GM19438 (cell line): ENCODE results near the gene TESMIN.

Experiments
- ATAC-seq: cut with Tn5 transposase; IDR thresholded peaks from one replicate; pipeline ENCODE4 v1.9.1; 2021; ENCODE audit warnings: low read depth; ENCODE audit not compliant: unreplicated experiment

The TESMIN gene

DNA sequence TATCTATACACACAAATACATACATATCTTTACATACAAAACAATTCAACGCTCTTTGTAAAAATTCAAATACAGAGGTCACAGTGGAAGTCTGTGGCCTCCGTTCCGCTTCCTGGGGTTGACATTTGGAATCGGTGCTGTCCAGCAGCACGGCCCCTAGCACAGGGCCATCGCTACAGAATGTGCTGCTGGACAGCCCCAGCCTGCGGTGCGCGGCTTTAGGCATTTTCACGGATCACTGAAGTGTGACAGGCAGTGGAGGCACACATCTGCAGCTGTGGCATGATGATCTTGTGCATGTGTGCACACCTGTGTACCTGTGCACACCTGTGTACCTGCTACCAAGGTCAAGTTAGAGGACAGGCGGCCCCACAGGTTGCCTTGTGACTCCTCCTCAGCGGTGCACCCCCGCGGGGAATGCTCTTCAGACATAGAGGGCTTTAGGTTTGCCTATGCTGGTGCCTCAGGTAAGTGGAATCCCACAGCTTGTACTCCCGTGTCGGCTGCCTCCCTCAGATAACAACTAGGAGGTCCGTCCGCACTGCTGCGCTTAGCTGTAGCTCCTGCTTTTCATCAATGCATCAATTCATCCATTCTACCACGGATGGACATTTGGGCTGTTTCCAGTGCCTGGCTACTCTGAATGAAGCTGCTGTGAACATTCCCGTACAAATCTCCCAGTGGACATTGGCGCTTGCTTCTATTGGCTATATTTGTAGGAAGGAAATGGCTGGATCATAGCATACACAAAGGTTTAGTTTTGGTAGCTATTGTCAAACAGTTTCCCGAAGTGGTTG lies 37.1 kb downstream of the TESMIN start:
- no peak for ATAC-seq

DNA sequence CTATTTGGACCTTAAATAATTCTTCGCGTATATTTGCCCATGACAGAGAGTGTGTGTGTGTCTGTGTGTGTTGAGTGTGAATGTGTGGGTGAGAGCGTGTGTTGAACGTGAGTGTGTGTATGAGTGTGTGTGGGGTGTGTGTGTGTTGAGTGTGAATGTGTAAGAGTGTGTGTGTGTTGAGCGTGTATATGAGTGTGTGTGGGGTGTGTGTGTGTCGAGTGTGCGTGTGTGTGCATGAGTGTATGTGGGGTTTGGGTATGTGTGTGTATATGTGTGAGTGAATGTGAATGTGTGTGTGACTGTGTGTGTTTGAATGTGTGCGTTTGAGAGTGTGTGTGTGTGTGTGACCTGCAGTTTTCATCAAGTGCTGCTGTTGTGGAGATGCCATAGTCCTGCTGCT lies 40.2 kb downstream of the TESMIN start:
- no peak for ATAC-seq

DNA sequence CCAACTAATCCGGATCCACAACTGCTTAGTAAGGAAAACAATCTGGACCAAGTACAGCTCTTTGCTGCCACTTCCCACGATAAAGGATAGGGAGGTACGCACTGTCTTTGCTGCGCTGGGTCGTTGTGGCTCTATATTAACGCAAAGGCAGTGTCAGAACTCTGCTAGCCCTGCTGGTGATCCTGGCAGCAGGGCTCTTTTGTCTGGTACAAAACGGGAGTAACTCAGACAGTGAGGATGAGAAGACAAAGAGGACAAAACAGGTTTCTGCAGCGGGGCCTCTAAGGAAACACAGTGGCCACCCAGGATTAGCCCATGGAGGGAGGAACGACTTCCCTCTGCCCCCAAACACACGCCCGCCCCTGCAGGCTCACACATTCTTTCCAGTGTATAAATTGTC lies 40.9 kb downstream of the TESMIN start:
- no peak for ATAC-seq

DNA sequence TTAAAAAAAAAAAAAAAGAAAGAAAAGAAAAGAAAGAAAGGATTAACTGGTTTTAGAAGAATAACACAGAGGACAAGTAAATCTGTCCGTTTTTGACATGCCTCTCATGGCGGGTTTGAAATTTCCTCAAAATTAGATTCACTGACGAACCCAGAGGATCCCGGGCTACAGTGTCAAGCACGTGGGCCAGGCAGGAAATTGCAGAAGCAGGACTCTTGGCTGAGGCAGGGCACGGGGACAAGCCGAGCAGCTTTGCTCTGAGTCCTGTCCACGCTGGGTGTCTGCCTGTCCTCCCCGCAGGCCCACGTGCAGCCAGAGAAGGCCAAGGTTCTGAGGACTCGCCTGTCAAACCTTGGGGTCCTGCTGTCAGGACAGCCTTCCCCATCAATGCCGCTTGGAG lies 42.3 kb downstream of the TESMIN start:
- ATAC-seq, result no peak

DNA sequence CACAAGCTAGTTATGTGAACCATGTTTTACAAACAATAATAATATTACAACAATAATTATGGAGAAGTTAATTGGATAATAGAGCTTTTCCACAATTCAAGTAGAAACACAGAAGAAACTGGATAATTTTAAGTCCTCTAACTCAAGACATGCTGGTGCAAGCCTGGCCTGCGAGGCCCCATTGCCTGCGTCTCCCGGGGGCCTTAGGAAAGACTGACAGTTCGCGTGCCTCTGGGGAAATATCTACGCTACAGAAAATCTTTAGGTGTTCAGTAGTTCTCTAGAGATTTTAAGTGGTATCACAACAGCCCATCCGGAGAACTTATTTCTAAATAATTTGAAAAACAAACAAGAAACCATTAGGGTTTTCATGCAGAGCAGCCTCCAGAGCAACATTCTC lies 43.8 kb downstream of the TESMIN start:
- no peak for ATAC-seq

GRCh38 chr11:68704887-68705286 lies 46.4 kb downstream of the TESMIN start:
- ATAC-seq, result no peak

DNA sequence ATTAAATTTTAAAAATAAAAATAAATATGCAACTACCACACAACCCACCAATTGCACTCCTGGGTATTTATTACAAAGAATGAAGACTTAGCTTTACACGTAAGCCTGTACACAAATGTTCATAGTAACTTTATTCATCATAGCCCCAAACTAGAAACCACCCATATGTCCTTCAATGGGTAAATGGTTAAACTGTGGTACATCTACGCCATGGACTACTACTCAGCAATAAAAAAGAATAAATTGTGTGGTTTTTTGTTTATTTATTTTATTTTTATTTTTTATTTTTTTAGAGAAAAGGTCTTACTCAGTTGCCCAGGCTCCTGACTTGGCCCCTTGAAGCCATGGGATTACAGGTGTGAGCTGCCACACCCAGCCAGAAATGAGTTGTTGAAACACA lies 52.3 kb downstream of the TESMIN start:
- no peak for ATAC-seq

DNA sequence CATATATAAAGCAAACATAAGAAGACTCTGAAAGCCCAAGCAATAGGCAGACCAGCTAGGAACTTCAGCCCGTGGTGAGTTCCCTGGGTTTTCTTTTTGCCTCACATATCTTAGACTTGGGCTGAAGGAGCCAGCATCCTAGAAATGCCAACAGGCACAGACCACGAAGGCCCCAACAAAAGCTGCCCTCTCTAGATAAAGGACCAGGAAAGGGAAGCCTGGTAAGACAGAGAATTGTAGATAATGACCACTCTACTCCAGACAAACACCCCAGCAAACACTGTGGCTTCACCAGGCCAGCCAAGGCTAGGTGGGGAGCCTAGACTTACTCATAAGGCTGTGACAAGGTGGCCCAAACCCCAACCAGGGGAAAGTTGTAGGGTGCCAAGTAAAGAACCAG lies 55.8 kb downstream of the TESMIN start:
- no peak for ATAC-seq

DNA sequence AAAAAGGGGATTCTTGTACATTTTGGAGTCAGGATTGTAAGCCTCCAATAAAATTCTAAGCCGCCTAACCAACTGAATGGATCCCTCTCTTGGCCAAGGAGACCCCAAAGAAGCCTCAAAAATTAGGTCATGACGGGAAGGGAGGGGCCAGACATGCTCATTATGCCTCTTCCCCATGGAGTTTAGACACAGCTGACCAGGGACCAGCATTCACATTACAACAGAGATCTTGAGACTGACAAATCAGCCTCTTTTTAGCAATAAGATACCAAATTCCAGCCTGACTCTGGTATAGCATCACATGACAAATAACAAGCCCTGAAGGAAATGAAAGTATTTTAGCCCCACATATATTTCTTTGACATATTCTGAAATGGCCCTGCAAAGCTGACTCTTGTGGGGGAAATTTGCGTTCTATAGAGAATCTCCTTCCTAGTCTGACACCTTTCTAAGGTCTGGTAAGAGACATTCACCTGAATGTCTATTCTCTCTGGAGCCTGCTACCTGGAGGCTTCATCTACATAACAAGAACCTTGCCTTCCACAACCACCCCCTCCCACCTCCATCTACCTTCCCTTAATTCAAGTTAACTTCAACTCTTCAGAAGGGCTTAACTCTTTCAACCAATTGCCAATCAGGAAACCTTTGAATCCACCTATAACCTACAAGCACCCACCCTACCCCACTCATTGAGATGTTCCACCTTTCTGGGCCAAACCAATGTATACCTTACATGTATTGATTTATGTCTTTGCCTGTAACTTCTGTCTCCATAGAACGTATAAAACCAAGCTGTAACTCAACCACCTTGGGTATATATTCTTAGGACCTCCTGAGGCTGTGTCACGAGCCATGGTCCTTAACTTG lies 56.7 kb downstream of the TESMIN start:
- no peak for ATAC-seq

DNA sequence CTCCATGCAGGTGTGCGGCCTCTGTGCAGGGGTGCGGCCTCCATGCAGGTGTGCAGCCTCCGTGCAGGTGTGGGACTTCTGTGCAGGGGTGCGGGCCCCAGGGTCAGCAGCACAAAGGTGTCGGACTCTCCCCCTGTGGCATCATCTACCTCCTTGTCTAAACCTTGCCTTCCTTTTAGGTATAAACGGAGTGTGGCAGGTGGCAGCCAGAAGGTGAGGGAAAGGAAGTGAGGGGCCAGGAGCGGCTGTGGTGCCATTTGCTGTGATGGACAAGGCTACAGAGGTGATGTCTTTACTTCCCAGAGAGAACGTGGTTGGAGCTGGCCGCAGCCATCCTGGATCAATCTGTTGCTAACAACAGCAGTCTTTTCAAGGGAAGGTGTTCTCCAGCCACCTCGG lies 57.8 kb downstream of the TESMIN start:
- ATAC-seq, result no peak

- no peak for ATAC-seq
Measured at GRCh38 chr11:68692871-68693483, 58.3 kb downstream of the TESMIN start.

- no peak for ATAC-seq
Measured at GRCh38 chr11:68692115-68692514, 59.2 kb downstream of the TESMIN start.

DNA sequence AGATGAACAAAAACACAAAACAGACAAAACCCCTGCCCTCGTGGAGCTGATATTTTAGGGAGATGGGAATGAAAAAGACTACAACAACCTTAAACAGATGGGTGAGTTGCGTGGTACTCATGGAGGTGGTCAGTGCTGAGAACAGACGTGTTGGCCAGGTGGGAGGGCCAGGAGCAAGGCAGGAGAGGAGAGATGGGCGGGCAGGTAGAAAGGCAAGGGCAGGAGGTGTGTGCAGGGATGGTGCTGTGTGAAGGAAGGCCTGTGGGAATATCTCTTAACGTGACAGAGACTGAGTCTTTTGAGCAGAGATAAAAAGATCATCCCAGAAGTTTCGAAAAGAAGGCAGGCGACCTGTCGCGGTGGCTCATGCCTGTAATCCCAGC lies 59.9 kb downstream of the TESMIN start:
- no peak for ATAC-seq

DNA sequence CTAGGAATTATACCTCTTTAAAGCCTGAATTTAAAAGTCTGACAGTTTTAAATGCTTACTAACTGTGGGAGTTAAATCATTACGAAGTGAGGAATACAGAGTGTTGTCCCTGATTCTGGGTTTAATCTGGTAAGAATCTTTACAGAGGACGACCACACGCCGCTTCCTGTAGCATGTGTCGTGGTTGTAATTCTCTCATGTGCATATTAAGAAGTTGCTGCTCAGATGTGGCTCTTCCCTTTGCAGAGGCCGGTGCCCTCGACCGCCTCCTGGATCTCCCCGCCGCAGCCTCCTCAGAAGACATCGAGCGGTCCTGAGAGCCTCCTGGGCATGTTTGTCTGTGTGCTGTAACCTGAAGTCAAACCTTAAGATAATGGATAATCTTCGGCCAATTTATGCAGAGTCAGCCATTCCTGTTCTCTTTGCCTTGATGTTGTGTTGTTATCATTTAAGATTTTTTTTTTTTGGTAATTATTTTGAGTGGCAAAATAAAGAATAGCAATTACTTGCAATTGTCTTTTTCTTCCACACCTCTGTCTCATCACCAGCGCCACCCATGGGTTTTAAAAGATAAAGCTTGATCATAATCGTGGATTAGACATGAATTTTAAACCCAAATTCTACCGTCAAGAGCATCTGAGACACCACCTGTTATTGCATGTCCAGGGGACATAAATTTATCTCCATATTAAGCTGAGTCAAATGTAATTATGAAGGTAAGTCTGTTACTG lies 60.5 kb downstream of the TESMIN start:
- ATAC-seq, result no peak

DNA sequence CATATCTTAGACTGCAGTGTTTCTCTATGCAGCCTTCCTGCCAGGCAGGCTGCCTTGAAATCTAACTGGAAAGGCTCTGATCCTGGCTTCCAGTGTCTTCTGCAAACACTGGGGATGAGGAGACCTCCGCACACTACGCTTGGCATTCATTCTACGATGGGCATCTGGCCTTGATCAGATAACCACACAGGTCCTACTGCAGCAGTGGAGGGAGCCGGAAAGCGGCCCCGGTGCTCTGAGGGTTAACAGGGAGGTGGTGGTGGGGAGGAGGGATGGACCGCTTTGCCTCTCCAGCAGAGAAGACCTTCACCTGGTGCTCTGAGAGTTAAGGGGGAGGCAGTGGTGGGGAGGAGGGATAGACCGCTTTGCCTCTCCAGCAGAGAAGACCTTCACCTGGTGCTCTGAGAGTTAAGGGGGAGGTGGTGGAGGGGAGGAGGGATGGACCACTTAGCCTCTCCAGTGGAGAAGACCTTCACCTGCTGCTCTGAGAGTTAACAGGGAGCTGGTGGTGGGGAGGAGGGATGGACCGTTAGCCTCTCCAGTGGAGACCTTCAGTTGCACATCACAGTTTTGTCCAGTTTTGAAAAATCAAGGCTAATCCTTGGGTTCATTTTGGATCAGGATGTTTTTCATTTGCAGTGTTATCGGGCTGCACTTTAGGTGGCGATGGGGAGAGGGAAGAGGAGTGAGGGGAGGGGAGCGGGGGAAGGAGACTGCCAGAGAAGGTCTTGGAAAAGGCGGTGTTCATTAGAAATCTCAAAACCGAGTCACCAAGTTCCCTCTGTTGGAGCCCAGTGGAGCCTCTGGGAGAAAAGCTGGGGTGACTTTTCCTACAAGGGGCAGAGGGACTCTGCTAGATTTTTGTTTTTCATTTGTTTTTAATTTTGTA lies 61.3 kb downstream of the TESMIN start:
- ATAC-seq, result no peak

DNA sequence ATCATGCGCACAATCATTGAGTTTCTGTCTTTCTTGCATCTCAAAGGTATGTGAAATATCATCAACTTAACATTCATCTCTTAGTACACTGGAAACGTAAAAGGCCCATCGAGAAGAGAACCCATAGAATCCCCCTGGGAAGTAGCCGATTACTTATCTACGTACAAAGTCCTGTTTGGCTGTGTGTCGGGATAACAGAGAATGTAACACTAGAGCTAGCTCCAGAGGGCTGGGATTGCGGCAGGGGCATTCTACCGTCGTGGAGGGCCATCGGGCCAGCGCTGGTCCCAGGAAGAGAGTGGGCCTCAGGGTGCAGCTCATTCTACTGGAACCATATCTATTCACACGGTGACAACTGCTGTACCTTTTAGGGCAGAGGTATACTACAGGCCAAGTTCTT lies 62.4 kb downstream of the TESMIN start:
- no peak for ATAC-seq

- ATAC-seq, result no peak
Measured at GRCh38 chr11:68687986-68688385, 63.3 kb downstream of the TESMIN start.

- no peak for ATAC-seq
Measured at GRCh38 chr11:68687311-68687710, 64.0 kb downstream of the TESMIN start.

DNA sequence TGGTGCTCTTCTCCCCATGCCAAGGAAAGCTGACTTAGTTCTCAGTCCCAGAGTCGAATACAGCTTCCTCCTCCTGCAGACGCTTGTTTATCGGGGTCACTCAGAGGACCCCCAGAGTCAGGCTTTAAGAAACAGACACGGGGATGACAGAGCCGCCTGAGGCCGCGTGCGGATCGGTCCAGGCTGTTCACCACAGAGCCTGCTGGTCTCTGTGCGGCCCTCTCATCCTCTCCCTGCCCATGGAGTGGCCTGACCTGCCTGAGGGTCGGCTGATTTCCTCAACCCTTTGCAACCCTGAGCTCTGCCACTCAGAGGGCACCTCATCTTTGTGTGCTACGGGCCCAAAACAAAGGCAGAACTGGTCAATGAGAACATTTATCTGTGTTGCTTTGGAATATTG lies 64.8 kb downstream of the TESMIN start:
- no peak for ATAC-seq
